Activated T-cell treated with anti-CD3 and anti-CD28 coated beads for 48 hours (primary cell): Measurements from ENCODE around the gene RNF144A.
"Not testable (repeated sequence)": the region's sequence is repeated elsewhere in the genome, so short reads cannot be mapped to it uniquely, and the experiment has no call there.

ENCODE experiments used
- DNase-seq: peaks from one replicate; pipeline ENCODE4 v3.0.0-alpha.2; 2020; ENCODE audit warnings: low read depth

The RNF144A gene

GRCh38 chr2:6929196-6929819 is 12.1 kb downstream of the RNF144A start:
- DNase-seq: no peak

GRCh38 chr2:6930923-6931647 is 13.9 kb downstream of the RNF144A start:
- no peak for DNase-seq

GRCh38 chr2:6931753-6932152 is 14.5 kb downstream of the RNF144A start:
- DNase-seq: no peak

- DNase-seq: no peak
Observed at GRCh38 chr2:6932206-6932605, 15.0 kb downstream of the RNF144A start.

- DNase-seq: no peak
Observed at GRCh38 chr2:6932828-6933227, 15.6 kb downstream of the RNF144A start.

- DNase-seq: no peak
Observed at GRCh38 chr2:6933911-6934310, 16.7 kb downstream of the RNF144A start.

GRCh38 chr2:6934345-6934744 is 17.1 kb downstream of the RNF144A start:
- DNase-seq: no peak

- DNase-seq: no peak
Observed at GRCh38 chr2:6934758-6935651, 17.8 kb downstream of the RNF144A start.

- DNase-seq: not testable (repeated sequence)
Observed at GRCh38 chr2:6935652-6936020, 18.4 kb downstream of the RNF144A start.

GRCh38 chr2:6937157-6937556 is 19.9 kb downstream of the RNF144A start:
- no peak for DNase-seq

- no peak for DNase-seq
Observed at GRCh38 chr2:6937582-6937981, 20.4 kb downstream of the RNF144A start.

- DNase-seq: no peak
Observed at GRCh38 chr2:6939071-6939470, 21.9 kb downstream of the RNF144A start.

GRCh38 chr2:6940820-6941219 is 23.6 kb downstream of the RNF144A start:
- DNase-seq: no peak

GRCh38 chr2:6941299-6942046 is 24.3 kb downstream of the RNF144A start:
- DNase-seq: no peak

- DNase-seq: no peak
Observed at GRCh38 chr2:6942848-6943247, 25.6 kb downstream of the RNF144A start.

GRCh38 chr2:6943523-6943922 is 26.3 kb downstream of the RNF144A start:
- no peak for DNase-seq

GRCh38 chr2:6943971-6944370 is 26.8 kb downstream of the RNF144A start:
- DNase-seq: no peak

GRCh38 chr2:6944555-6944954 is 27.3 kb downstream of the RNF144A start:
- DNase-seq: no peak

- no peak for DNase-seq
Observed at GRCh38 chr2:6945087-6945813, 28.0 kb downstream of the RNF144A start.

- DNase-seq: no peak
Observed at GRCh38 chr2:6945821-6946220, 28.6 kb downstream of the RNF144A start.

GRCh38 chr2:6946722-6947121 is 29.5 kb downstream of the RNF144A start:
- no peak for DNase-seq
